ENCODE measurements around the gene LHX6.

DNA sequence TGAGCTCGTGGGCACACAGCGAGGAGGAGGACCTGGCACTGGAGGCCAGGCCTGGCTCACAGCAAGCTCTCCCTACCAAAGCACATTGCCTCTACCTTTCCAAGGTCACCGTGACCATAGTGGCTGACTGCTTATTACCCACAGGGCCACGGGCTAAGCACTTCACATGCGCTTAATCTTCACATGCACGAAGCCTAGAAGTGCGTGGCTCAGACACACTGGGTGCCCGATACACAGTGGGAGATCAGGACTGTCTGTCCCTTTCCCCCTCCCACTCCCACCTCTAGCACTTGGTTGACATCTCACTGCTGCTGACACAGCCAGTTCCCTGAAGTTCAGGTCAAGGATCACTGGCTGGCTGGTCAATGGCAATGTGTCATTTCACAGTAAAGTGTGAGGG is 23.6 kb downstream of the LHX6 start:
- TF ChIP-seq, protein P1, sequence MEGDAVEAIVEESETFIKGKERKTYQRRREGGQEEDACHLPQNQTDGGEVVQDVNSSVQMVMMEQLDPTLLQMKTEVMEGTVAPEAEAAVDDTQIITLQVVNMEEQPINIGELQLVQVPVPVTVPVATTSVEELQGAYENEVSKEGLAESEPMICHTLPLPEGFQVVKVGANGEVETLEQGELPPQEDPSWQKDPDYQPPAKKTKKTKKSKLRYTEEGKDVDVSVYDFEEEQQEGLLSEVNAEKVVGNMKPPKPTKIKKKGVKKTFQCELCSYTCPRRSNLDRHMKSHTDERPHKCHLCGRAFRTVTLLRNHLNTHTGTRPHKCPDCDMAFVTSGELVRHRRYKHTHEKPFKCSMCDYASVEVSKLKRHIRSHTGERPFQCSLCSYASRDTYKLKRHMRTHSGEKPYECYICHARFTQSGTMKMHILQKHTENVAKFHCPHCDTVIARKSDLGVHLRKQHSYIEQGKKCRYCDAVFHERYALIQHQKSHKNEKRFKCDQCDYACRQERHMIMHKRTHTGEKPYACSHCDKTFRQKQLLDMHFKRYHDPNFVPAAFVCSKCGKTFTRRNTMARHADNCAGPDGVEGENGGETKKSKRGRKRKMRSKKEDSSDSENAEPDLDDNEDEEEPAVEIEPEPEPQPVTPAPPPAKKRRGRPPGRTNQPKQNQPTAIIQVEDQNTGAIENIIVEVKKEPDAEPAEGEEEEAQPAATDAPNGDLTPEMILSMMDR (IDR thresholded peaks at IDR 0.05; ENCODE audit: poor library complexity, severe bottlenecking): no peak
- TF ChIP-seq, protein P2, sequence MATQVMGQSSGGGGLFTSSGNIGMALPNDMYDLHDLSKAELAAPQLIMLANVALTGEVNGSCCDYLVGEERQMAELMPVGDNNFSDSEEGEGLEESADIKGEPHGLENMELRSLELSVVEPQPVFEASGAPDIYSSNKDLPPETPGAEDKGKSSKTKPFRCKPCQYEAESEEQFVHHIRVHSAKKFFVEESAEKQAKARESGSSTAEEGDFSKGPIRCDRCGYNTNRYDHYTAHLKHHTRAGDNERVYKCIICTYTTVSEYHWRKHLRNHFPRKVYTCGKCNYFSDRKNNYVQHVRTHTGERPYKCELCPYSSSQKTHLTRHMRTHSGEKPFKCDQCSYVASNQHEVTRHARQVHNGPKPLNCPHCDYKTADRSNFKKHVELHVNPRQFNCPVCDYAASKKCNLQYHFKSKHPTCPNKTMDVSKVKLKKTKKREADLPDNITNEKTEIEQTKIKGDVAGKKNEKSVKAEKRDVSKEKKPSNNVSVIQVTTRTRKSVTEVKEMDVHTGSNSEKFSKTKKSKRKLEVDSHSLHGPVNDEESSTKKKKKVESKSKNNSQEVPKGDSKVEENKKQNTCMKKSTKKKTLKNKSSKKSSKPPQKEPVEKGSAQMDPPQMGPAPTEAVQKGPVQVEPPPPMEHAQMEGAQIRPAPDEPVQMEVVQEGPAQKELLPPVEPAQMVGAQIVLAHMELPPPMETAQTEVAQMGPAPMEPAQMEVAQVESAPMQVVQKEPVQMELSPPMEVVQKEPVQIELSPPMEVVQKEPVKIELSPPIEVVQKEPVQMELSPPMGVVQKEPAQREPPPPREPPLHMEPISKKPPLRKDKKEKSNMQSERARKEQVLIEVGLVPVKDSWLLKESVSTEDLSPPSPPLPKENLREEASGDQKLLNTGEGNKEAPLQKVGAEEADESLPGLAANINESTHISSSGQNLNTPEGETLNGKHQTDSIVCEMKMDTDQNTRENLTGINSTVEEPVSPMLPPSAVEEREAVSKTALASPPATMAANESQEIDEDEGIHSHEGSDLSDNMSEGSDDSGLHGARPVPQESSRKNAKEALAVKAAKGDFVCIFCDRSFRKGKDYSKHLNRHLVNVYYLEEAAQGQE (IDR thresholded peaks at IDR 0.05; ENCODE audit: borderline replicate concordance): no peak
- TF ChIP-seq EP300 (conservative IDR thresholded peaks at IDR 0.05; ENCODE audit: poor library complexity, severe bottlenecking): no peak
